NCI-H446 treated with DMSO at 0.1 percent for 48 hours (cell line): ENCODE results near the gene GPD1.
"Not testable (repeated sequence)": the region's sequence is repeated elsewhere in the genome, so short reads cannot be mapped to it uniquely, and the experiment has no call there.

Source experiments
- DNase-seq: peaks from one replicate; lab custom pipeline; 2025; lab: John Stamatoyannopoulos, UW

Gene GPD1

DNA sequence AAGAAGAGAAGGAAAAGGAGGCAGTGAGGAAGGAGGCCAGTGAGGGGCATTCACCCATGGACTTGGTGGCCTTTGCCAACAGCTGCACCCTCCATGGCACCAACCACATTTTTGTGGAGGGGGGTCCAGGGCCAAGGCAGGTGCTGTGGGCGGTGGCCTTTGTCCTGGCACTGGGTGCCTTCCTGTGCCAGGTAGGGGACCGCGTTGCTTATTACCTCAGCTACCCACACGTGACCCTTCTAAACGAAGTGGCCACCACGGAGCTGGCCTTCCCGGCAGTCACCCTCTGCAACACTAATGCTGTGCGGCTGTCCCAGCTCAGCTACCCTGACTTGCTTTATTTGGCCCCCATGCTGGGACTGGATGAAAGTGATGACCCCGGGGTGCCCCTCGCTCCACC is 30.1 kb upstream of the GPD1 start:
- no peak for DNase-seq

DNA sequence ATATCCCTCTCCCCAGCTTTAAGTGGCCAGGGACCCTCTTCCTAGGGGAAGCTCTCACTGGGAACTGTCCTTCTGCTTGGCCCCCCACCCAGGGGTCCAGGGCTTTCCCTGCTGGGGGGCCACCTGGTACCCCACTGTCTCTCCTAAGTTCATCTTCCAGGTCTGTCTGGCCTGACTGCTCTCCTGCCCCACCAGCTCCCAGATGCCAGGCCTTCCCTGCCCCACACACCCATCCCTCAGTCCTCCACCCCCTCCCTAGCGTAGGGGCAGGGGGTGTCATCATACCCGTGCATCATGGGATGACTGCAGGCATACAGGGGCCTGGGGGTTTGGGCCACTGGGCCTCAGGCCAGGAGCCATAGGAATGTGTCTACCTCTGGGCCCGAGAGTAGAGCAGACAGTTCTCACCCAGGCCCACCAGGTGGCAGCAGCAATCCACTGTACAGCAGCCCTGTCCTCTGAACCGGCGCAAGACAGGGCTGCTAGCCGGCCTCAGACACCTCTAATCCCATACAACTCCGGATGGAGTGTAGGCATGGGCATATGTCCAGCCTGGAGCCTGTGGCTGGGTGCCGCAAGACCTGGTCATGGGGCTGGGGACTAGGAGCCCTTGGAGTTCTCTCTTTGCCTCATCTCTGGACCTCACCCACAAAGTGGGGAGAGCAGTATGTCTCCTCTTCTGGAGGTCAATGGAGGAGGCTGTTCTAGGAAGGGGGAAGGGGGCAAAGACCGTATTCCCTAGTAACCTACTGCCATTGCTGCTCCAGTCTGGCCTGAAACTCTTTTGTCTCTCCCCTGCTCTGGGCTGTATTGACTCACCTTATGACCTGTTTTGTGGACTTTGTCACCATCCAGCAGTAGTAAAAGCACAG is 28.6 kb upstream of the GPD1 start:
- DNase-seq: peak; percentile 11

DNA sequence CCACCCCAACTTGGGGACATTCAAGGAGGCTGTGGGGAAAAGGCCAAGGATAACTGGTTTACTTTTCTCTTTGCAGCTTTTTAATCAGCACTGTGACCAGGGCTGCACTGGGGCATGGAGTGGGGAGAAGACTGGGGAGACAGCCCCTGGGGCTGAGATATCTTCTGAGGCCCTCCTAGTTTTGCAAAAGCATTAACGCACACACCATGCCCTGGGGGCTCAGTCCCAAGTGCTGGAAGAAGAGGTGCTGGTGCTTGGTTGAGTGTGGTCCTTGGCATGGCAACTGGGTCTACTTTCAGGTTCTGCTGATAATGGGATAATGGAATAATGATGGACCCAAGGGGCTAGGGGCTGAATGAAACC is 28.0 kb upstream of the GPD1 start:
- no peak for DNase-seq

DNA sequence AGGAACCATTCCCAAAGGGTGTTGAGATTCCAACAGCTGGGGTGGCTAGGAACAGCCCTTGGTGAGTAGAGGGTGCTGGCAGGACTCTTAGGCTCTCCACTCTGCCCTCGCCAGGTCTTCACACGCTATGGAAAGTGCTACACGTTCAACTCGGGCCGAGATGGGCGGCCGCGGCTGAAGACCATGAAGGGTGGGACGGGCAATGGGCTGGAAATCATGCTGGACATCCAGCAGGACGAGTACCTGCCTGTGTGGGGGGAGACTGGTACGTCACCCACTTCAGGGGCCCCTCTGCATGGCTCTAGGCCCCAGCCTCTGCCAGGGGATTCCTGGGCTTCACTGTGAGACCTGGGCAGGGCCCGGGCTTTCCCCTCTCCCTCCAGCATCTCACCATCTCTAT is 26.7 kb upstream of the GPD1 start:
- no peak for DNase-seq

DNA sequence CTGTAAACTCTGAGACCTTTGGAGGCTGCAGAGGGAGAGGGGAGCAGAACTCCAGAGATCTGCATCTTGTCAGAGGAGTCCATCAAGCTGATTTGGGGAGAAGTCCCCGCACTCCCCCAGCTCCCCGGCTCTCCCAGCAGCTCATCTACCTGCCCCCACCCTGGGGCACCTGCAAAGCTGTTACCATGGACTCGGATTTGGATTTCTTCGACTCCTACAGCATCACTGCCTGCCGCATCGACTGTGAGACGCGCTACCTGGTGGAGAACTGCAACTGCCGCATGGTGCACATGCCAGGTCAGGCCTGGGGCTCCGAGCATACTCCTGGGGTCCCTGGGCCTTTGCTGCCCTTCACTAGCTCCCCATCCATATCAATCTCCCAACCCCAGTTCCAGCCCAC is 25.5 kb upstream of the GPD1 start:
- DNase-seq: no peak

DNA sequence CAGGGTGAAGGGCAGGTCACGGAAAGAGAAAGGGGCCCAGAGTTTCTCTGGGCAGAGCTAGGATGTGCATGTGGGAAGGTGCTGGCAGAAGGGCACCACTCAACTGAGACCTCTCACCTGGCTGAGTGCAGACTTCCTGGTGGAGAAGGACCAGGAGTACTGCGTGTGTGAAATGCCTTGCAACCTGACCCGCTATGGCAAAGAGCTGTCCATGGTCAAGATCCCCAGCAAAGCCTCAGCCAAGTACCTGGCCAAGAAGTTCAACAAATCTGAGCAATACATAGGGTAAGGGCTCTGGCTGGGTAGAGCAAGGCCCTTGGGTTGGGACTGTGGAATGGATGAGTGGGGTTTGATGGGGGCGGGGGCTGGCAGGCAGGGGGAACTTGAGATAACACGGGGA is 24.0 kb upstream of the GPD1 start:
- no peak for DNase-seq

DNA sequence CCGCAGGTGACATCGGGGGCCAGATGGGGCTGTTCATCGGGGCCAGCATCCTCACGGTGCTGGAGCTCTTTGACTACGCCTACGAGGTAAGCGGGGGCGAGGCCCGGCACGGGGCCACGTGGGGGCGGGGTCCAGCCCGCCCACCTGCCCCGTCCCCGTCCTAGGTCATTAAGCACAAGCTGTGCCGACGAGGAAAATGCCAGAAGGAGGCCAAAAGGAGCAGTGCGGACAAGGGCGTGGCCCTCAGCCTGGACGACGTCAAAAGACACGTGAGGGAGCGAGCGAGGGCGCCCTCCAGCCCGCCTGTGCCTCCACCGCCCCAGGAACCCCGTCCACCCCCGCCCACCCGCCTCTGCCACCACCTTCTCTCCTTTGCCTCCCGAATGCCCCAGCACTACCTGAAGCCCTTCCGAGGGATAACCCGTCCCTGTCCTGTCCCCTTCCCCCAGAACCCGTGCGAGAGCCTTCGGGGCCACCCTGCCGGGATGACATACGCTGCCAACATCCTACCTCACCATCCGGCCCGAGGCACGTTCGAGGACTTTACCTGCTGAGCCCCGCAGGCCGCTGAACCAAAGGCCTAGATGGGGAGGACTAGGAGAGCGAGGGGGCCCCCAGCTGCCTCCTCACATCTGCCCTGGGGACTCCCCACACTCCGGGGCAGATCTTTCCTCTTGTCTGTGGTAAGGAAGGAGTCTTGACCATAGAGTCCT is 22.6 kb upstream of the GPD1 start:
- no peak for DNase-seq

DNA sequence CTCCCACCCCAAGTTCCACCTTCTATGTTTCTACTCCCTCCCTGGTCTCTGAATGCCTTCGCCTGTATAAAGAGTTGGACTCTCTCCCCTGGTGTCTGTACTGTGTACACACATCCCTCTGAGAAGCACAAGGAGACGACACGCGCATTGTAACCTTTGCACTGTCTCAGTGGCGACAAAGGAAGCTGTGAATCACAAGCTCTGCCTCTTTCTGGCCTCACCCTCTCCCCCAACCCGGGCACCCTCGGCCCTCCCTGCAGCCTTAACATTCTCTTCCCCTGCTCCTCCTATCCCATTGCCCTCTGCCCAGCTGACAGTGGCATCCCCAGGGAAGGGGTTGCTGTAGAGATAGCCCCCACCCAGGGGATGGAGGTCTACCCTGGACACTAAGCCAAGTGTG is 21.2 kb upstream of the GPD1 start:
- DNase-seq: no peak

DNA sequence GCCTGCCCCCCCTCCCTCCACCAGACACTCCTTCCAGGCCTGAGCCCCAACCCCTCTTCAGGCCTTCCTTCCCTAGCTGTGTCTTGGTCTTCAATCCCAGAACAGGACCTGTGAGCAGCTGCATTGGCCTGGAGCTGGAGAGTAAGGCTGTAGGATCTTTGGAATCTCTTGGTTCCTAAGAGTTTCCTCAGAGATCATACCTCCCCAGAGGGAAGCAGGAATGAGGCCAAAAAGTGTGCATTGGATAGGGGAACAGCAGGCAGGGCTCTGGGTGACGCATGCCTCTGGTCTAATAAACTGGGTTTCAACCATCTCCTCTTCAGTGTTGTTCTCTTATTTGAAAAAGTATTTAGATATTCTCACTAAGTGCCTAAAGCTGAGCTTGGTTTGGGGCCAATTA is 20.5 kb upstream of the GPD1 start:
- DNase-seq: no peak

DNA sequence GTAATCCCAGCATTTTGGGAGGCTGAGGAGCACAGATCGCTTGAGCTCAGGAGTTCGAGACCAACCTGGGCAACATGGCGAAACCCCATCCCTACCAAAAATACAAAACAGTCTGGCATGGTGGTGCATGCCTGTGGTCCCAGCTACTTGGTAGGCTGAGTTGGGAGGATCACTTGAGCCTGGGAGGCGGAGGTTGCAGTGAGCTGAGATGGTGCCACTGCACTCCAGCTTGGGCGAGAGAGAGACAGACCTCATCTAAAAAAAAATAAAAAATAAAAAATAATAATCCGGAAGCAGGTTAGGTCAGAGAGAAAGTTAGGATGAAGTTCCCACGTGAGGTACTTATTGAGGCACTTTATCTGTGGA is 19.4 kb upstream of the GPD1 start:
- not testable (repeated sequence) for DNase-seq

DNA sequence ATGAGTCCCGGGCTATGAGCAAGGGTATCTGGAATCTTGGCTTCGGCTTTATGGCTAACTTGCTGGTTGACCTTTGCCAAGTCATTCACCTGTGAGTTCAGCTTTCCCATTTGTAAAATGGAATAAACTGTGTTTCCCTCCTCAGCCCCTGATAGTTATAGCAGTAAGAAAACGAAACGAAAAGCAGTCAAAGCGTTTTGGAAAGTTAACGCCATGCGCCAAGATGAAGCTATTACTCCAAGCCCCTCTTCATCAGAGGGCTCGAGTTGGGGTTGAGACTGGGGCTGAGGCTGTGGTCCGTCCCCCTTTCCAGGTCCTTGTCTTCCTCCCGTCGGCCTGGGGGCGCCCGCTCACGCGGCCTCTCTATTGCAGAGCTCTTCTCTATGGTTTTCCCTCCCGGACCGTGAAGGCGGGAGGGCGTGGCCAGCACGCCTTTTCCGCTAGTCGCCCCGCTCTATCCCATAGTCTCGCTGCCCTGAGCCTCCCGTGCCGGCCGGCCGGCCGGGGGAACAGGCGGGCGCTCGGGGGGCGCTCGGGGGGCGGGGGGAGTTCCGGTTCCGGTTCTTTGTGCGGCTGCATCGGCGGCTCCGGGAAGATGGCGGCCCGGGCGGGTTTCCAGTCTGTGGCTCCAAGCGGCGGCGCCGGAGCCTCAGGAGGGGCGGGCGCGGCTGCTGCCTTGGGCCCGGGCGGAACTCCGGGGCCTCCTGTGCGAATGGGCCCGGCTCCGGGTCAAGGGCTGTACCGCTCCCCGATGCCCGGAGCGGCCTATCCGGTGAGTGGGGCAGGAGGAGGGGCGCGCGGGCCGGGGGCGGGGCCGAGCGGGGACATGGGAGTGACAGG is 18.8 kb upstream of the GPD1 start, which contains the start of gene SMARCD1:
SMARCD1 (plus strand) TSS at position 568 of the 840 bp plus-strand sequence; CDS start at position 596, 28 bp downstream.
- DNase-seq: peak; percentile 94

DNA sequence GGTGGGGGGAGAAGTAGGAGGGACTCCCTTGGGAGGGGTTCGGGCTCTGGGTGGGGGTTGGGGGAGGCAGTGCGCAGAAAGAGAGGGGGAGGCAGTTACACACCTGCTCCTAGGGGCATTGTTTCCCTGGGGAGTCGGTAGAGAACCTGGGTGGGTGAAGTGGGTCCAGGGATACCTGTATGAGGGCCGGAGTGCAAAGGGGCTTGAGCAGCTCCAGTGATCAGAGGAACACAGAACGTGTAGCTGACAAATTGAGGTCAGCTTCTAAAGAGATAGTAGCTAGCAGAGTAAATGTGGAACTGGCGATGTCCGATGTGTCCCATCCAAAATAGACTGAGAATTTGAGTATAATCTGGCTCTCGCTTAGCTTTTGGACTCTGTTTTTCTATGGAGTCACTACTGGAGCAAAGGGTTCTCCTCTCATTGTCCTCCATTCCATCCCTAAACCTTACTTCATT is 18.2 kb upstream of the GPD1 start:
- DNase-seq: no peak

DNA sequence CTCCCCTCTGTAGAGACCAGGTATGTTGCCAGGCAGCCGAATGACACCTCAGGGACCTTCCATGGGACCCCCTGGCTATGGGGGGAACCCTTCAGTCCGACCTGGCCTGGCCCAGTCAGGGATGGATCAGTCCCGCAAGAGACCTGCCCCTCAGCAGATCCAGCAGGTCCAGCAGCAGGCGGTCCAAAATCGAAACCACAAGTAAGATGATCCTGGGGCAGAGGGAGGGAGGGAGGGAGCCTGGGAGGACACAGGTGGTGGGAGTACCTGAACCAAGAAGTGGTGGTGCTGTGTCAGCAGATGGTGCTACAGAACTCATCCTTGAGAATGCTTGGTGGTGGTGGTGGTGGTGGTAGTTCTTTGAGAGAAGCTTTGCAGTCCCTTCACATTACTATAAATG is 17.7 kb upstream of the GPD1 start:
- no peak for DNase-seq

DNA sequence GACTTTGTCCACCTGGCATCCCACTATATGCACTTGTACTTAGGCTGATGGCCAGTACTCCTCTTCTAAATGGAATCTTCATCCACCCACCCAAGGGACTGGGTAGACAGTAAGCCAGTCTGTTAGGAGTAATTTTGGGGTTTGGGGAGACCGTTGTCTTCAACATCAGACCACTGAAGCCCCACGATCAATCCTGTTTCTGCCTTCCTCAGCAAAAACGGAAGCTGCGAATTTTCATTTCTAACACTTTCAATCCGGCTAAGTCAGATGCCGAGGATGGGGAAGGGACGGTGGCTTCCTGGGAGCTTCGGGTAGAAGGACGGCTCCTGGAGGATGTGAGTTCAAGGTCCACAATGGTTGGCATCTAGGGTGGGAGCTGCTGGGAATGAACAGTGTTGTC is 16.7 kb upstream of the GPD1 start:
- DNase-seq: no peak

DNA sequence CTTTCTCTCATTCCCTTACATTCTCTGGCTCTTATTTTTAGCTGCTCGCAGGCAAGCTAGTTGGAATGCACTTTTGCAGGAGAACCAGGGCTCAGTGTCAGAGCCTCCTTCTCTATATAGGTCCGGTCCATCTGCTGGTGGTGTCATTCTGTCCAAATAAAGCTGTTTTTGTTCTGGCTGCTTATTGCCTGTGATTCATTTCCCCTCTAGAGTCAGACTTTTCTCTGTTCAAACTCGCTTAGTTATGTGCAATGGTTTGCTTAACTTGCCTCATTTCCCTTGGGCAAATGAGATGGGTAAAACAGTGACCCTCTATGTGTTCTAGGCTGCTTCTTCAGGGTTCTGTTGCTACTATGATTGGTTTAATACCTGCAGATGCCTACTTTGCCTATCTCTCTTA is 15.8 kb upstream of the GPD1 start:
- DNase-seq: no peak

DNA sequence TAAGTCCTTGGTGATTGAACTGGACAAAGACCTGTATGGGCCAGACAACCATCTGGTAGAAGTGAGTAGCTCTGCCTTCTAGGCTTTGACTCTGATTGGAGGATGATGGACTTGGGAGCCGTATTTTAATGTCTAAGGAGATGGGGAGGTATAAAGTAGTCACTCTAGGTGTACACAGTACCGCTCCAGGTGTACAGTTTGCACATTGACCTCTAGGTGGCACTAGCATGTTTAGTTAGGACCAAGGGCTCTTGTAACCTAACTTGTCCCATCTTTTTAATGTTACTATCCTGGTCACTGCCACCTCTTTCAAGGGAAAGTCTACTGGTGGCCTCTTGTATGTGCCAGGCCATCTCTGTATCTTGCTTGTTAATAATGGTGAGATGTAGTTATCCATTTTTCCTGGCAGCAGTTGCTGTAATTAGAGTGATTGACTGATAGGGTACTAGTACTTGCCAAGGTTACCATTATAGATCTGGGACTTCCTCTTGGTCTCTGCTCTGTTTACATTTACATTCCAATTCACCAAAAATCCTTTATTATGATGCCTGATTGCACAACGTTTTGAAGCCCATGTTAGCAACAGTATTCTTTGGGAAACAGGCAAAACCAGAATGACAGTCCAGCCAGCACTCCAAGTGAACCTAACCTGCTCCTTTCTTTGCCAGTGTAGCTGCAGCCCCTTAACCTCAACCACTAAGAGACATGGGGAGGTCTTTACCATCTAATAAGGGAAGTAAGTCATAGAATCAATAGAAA is 15.1 kb upstream of the GPD1 start:
- DNase-seq: no peak

DNA sequence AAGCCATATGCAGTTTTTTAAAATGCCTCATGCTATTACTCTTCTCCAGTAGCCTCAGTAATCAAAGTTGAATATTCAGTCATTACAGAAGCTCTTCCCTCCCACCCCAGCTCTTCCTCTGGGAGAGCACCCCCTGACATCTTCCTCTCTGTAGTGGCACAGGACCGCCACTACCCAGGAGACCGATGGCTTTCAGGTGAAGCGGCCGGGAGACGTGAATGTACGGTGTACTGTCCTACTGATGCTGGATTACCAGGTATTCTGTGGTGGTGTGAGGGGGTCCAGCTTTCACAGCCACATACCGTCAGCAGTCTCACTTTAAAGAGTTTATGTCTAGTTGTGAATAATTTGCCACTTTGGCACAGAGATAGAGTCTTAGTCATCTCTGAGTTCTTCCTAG is 14.1 kb upstream of the GPD1 start:
- DNase-seq: no peak

DNA sequence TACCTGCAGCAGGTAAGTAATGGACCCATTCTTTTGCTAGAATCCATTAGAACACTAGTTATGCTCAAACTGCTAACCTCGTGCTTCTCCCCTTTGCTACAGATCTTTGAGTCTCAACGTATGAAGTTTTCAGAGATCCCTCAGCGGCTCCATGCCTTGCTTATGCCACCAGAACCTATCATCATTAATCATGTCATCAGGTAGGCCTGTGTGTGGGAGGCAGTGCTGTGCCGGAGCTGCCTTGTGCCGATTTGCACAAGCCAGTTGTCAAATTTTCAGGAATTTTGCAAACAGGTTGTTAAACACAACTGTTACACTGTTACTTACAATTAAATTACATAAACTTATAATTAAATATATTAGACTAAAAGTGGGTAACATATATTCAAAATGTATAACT is 13.4 kb upstream of the GPD1 start:
- no peak for DNase-seq

DNA sequence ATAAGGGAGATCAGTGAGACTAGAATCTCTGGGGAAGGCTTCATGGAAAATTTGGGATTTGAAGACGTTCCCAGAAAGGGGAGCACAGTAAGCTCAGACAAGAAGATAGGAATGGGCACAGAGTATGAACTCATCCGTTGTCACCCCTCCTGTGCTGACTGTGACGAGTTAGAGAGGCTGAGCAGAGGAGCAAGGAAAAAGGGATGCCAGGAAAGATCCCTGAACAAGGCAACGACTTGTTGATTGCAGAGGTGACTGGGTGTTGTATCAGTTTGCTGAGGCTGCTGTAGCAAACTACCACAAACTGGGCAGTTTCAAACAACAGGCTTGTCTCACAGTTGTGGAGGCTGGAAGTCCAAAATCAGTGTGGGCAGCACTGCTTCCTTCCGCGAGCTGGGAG is 5.9 kb upstream of the GPD1 start:
- DNase-seq: no peak

DNA sequence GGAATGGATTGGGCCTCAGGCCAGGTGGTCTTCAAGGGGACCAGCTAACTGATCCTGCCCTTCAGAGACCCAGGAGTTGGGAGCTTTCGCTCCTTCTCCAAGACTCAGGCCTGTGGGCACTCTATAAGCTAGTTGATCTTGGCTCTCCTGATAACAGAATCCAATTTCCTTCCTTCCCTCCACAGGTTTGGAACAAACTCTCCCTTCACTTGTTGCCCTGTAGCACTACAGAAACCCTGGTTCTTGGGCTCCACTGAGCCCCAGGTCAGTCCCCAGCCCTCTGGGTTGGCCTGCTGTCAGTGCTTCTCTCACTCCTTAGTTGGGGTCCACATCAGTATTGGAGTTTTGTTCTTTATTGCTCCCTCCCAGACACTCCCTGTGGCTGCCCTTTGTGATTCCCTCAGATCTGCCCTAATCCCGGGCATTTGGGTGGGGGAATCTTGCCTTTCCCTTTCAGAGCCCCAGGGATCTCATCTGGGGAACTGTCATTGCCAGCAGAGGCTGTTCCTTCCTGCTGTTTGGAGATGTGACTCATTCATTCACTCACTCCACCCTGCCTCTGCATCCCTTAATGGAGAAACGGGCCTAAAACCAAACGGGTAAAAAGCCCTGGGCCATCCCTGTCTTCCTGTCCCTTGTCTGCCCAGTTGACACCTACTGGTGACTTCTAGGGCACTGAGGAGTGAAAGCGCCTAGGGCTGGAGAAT is 4.4 kb upstream of the GPD1 start:
- DNase-seq: no peak

DNA sequence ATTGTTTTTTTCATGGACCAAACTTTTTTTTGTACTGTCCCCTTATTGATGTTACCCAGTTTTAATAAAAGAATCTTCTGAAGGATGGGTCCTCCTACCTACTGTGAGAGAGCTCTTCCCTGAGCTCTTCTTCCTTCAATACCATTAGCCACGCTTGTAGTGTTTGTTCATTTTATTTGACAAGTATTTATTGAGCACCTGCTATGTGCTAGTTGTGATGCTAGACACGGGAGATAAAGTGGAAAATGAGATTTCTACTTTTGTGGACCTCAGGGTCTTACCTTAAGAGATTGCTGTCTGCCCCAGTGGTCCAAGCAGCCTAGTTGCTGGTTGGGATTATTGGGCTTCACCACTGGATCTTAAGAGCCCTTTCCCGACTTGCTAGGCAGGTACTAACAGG is 3.2 kb upstream of the GPD1 start:
- DNase-seq: no peak
